GM12873 (cell line): ENCODE data around the gene FBLL1.

Experiments
- CTCF ChIP-seq: IDR thresholded peaks from 2 replicates; pipeline ENCODE4 v1.5.1; 2012; ENCODE audit warnings: low read depth, mild to moderate bottlenecking, moderate library complexity, low read length, control low read depth; ENCODE audit not compliant: insufficient read depth; ENCODE audit errors: missing control alignments

The FBLL1 gene

DNA sequence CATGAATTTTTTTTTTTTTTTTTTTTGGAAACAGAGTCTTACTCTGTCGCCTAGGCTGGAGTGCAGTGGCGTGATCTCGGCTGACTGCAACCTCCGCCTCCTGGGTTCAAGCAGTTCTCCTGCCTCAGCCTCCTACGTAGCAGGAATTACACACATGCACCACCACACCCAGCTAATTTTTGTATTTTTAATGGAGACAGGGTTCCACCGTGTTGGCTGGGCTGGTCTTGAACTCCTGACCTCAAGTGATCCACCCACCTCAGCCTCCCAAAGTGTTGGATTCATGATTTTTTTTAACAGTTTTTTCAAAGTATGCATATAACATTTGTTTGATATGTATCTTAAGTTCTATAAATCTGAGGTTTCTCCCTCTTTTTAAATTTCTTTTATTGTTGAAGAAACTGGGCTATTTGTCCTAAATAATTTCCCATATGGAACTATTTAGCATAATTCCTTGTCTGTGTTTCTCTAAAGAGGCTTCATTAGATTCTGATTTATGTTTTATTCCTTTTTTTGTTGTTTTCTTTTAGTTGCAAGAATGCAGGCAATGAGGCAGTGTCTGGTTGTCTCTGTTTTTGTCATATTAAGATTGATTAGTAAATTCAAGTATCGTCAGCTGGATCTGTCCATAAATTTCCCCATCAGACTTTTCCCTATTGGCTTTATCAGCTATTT is 26.4 kb upstream of the FBLL1 start:
- no peak for TF ChIP-seq CTCF

DNA sequence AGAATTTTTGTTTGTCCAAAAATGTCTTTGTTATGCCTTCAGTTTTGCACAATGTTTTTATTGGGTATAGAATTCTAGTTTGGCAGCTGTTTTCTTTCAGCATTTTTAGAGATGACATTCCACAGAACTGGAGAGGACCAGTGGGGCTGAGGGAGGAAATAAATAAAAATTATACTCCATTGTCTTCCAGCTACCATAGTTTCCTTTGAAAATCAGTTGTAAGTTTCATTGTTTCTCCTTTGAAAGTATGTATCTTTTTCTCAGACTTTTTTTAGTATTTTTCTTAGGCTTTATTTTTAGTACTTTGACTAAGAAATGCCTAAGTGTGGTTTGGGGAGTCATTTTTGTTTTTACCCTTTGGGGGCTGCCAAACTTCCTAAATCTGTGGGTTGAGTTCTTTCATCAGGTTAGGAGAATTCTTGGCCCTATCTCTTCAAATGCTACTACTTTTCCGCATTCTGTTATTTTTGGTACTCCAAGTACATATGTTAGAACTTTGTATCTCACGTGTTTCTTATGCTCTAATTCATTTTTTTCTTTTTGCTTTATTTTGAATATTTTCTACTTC is 15.2 kb upstream of the FBLL1 start:
- TF ChIP-seq CTCF: no peak

DNA sequence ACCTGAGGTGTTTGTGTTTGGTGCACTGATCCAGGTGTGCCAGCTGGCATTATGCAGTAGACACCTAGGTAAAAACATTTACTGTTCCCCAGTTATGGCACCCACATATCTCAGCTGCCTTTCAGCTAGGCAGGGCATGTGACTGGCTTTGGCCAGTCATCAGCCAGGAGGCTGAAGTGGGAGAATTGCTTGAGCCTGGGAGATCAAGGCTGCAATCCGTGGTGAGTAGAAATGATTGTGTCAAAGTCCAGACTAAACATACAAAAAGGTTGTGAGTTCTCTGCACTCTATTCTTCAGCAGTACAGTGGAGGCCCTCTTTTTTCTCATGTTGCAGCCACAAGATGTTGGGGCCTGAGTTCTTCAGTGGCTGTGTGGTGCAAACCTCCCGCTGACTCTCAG is 3.2 kb upstream of the FBLL1 start:
- TF ChIP-seq CTCF: no peak

GRCh38 chr5:168527756-168528295 is 1.3 kb upstream of the FBLL1 start:
- TF ChIP-seq CTCF: no peak

DNA sequence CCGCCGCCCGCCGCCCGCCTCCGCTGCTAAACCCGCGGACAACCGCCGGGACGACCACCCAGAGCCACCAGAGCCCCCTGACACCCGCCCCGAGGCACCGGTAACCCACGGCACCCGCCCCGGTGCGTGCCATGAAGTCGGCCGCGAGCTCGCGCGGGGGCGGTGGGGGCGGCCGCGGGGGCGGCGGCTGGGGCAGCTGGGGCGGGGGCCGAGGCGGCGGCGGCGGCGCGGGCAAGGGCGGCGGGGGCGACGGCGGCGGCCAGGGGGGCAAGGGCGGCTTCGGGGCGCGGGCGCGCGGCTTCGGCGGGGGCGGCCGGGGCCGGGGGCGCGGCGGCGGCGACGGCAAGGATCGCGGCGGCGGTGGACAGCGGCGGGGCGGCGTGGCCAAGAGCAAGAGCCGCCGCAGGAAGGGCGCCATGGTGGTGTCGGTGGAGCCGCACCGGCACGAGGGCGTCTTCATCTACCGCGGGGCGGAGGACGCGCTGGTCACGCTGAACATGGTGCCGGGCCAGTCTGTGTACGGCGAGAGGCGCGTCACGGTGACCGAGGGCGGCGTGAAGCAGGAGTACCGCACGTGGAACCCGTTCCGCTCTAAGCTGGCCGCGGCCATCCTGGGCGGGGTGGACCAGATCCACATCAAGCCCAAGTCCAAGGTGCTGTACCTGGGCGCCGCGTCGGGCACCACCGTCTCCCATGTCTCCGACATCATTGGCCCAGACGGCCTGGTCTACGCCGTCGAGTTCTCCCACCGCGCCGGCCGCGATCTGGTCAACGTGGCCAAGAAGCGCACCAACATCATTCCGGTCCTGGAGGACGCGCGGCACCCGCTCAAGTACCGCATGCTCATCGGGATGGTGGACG is 499 bp downstream of the FBLL1 start:
- TF ChIP-seq CTCF: no peak

GRCh38 chr5:168530621-168531150 is 1.6 kb downstream of the FBLL1 start:
- TF ChIP-seq CTCF: no peak

DNA sequence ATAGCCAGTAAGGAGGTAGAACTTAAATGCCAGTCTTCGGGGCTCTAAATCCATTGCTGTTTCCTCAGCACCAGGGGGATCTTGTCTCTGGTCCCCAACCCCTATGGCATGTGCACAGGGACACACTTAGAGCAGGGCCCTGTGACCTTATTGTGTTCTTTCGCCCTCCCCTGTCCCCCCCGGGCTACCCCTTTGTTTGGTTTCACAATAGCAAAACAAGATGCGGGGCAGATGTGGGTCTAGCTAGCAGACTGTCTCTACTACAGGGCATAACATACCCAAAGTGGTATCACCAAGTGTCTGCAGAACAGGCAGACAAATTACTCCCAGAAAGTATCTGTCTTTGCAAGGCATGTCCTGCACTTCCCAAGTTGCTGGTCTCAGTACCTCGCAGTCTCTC is 2.1 kb downstream of the FBLL1 start:
- no peak for TF ChIP-seq CTCF
